B cell (primary cell): ENCODE results near the gene SREK1. TPM values are rescaled to one million over a fixed set of nuclear protein-coding genes. Genes with fewer than 3 reads are reported as not detected.

Source experiments
- ATAC-seq: fragments of 200-7000 bp; cut with Tn5 transposase; one replicate; pipeline ENCODE4 v1.10.0; 2021; ENCODE audit warnings: low read depth, mild to moderate bottlenecking, moderate number of reproducible peaks, moderate library complexity
- CTCF ChIA-PET: fragments of 350-600 bp; sonication (Branson Sonifier 250); formaldehyde crosslinking; loops from one replicate; lab custom pipeline; 2021; ENCODE audit warnings: antibody characterized with exemption, inconsistent platforms; lab: Charles Lee
- POLR2A ChIA-PET: fragments of 350-600 bp; sonication (Branson Sonifier 250); formaldehyde crosslinking; loops from one replicate; lab custom pipeline; 2021; ENCODE audit warnings: antibody characterized with exemption; lab: Charles Lee
- DNase-seq: peaks from one replicate; pipeline ENCODE4 v3.0.0; 2013
- H2AFZ ChIP-seq: 2 replicates; pipeline ENCODE4 v1.6.1; 2012; ENCODE audit warnings: mild to moderate bottlenecking, low read depth, low read length; ENCODE audit not compliant: insufficient read depth, poor library complexity, severe bottlenecking
- H3K27ac ChIP-seq, 2 donors: 1 replicate in 1 of 2; 2 replicates in 1 of 2; pipeline ENCODE4 v1.5.1; 2012 to 2013; ENCODE audit warnings: low read length in 2 of 2, mild to moderate bottlenecking in 2 of 2, moderate library complexity in 1 of 2
- H3K27me3 ChIP-seq, 4 experiments: fragments of 200-600 bp in 1 of 4; sonication (generic) in 1 of 4; replicated peaks in 1 of 4; 1 replicate in 2 of 4; 2 replicates in 2 of 4; pipeline versions ENCODE4 v1.6.1 to v1.7.0; 2013 to 2016; ENCODE audit warnings: low read length in 3 of 4, mild to moderate bottlenecking in 2 of 4, mixed read lengths in 1 of 4, moderate library complexity in 1 of 4; ENCODE audit not compliant: insufficient read depth in 4 of 4, control insufficient read depth in 3 of 4; ENCODE audit errors: control extremely low read depth in 1 of 4
- H3K36me3 ChIP-seq, 2 experiments: replicated peaks in 1 of 2; 1 replicate in 1 of 2; 2 replicates in 1 of 2; pipeline versions ENCODE4 v1.6.1 to v1.7.1; 2013; ENCODE audit warnings: low read length in 1 of 2; ENCODE audit not compliant: insufficient read depth in 2 of 2, control insufficient read depth in 1 of 2; ENCODE audit errors: control extremely low read depth in 1 of 2, extremely low read depth in 1 of 2
- H3K4me1 ChIP-seq, 2 donors: fragments of 200-600 bp in 1 of 2; sonication (generic) in 1 of 2; 1 replicate in 1 of 2; 2 replicates in 1 of 2; pipeline versions ENCODE4 v1.5.1 to v1.6.1; 2013 to 2017; ENCODE audit warnings: low read length in 2 of 2; ENCODE audit not compliant: control insufficient read depth in 2 of 2, insufficient read depth in 2 of 2
- H3K4me2 ChIP-seq: replicated peaks from 2 replicates; pipeline ENCODE3; 2012; ENCODE audit warnings: mild to moderate bottlenecking, low read depth, low read length; ENCODE audit not compliant: poor library complexity, severe bottlenecking
- H3K4me3 ChIP-seq, 5 experiments: fragments of 200-600 bp in 1 of 5; sonication (generic) in 1 of 5; 1 replicate in 3 of 5; 2 replicates in 2 of 5; pipeline versions ENCODE4 v1.5.1 to v1.7.0; 2011 to 2016; ENCODE audit warnings: low read length in 4 of 5, mild to moderate bottlenecking in 4 of 5, low read depth in 2 of 5, control low read depth in 1 of 5, moderate library complexity in 1 of 5; ENCODE audit not compliant: insufficient read depth in 1 of 5; ENCODE audit errors: control extremely low read depth in 1 of 5, extremely low read depth in 1 of 5
- H3K79me2 ChIP-seq: fragments of 200-600 bp; sonication (generic); one replicate; pipeline ENCODE4 v1.6.0; 2016; ENCODE audit warnings: low read length; ENCODE audit not compliant: control insufficient read depth, insufficient read depth
- H3K9ac ChIP-seq: fragments of 200-600 bp; sonication (generic); 2 replicates; pipeline ENCODE4 v1.6.1; 2017; ENCODE audit warnings: mild to moderate bottlenecking, low read length, moderate library complexity
- H3K9me3 ChIP-seq, 3 donors: one replicate each; pipeline versions ENCODE4 v1.6.1 to v1.7.1; 2013; ENCODE audit warnings: low read length in 2 of 3; ENCODE audit not compliant: control insufficient read depth in 2 of 3, insufficient read depth in 1 of 3; ENCODE audit errors: control extremely low read depth in 1 of 3
- H4K20me1 ChIP-seq: 2 replicates; pipeline ENCODE4 v1.6.0; 2012; ENCODE audit warnings: mild to moderate bottlenecking, low read length; ENCODE audit not compliant: insufficient read depth, control insufficient read depth, poor library complexity, severe bottlenecking
- H3K27ac Mint-ChIP-seq: one replicate; pipeline ENCODE4 v1.8.0; 2021; ENCODE audit warnings: mixed read lengths
- H3K27me3 Mint-ChIP-seq: one replicate; pipeline ENCODE4 v1.8.0; 2021; ENCODE audit warnings: mixed read lengths
- H3K4me1 Mint-ChIP-seq: one replicate; pipeline ENCODE4 v1.8.0; 2021; ENCODE audit warnings: mixed read lengths
- H3K4me3 Mint-ChIP-seq: one replicate; pipeline ENCODE4 v1.8.0; 2021; ENCODE audit warnings: mixed read lengths
- H3K9me3 Mint-ChIP-seq: one replicate; pipeline ENCODE4 v1.8.0; 2022; ENCODE audit warnings: mixed read lengths; ENCODE audit not compliant: insufficient read depth
- CTCF ChIP-seq: fragments of 200-600 bp; IDR thresholded peaks from one replicate; pipeline ENCODE4 v1.8.0; 2022; ENCODE audit warnings: antibody characterized with exemption, mild to moderate bottlenecking
- EZH2 ChIP-seq: IDR thresholded peaks from 2 replicates; pipeline ENCODE4 v1.6.1; 2012; ENCODE audit warnings: borderline replicate concordance, low read depth, mild to moderate bottlenecking, moderate library complexity, low read length; ENCODE audit not compliant: insufficient read depth, poor library complexity, severe bottlenecking
- WGBS: methylation state at CpG from one replicate; pipeline ENCODE4 v1.1.5; 2013; ENCODE audit warnings: missing lambda C conversion rate; ENCODE audit not compliant: insufficient coverage; 5-methylcytosine and 5-hydroxymethylcytosine counted together
- intact Hi-C: fragments of 100-400 bp; cut with micrococcal nuclease; formaldehyde crosslinking; loops from one replicate; pipeline ENCODE4 v1.10.0; 2022
- polyA plus RNA-seq: library from polyadenylated mRNA; depleted of rRNA; stranded (reverse); fragments of >200 nt; gene quantifications from 2 replicates; pipeline ENCODE4 v1.2.3, GENCODE V29; 2012
- total RNA-seq, 2 donors: library from RNA; stranded (reverse); fragments of 120-200 nt in 1 of 2; gene quantifications; 1 replicate in 1 of 2; 2 replicates in 1 of 2; pipeline versions ENCODE4 v1.2.3 to v1.2.4, GENCODE V29; 2013 to 2022

Gene SREK1
- total and polyA plus RNA-seq, 2 donors (not counting 1 experiment from before 2014, with no cell fraction given), result 24.1 to 117 TPM

GRCh38 chr5:66151491-66151890 is 7.4 kb downstream of the SREK1 start:
- Histone ChIP-seq H3K27ac (no peak overlapping the region), H3K4me2 (no peak overlapping the region), H4K20me1 (peaks cover 25% of the 10 kb centered on the region), H3K79me2 (peaks cover 80% of the 10 kb centered on the region), H3K27me3 (no peaks in the 10 kb centered on the region), H3K4me3 (no peak overlapping the region), H2AFZ (no peak overlapping the region), H3K4me1 (peaks cover 0 to 4% of the 10 kb centered on the region in 2 donors), H3K9me3 (no peaks in the 10 kb centered on the region), H3K9ac (no peak overlapping the region), H3K36me3 (peaks cover 0 to 9% of the 10 kb centered on the region in 2 experiments)
- TF ChIP-seq EZH2, result no peak
- no peak for TF ChIP-seq CTCF
- WGBS, result no CpG with 5 or more reads among the region's 1 CpG
- DNase-seq, result no peak
- H3K27ac Mint-ChIP-seq, result no peak overlapping the region
- no peaks in the 10 kb centered on the region for H3K27me3 Mint-ChIP-seq
- H3K4me3 Mint-ChIP-seq, result no peak overlapping the region
- CTCF ChIA-PET, result no interaction called here
- H3K9me3 Mint-ChIP-seq, result no peaks in the 10 kb centered on the region
- peaks cover 30% of the 10 kb centered on the region for H3K4me1 Mint-ChIP-seq
- ATAC-seq, result no peak
- POLR2A ChIA-PET, result no interaction called here
- intact Hi-C loops, result no loop called here

- ChIA-PET CTCF (interaction anchor here (0.9 kb wide), 1 partner anchor 397 kb away, joined by 3 read pairs; no protein-coding TSS in a partner anchor), POLR2A (interaction anchor here (0.9 kb wide), 1 partner anchor 12 kb away, joined by 3 read pairs; no protein-coding TSS in a partner anchor)
These were observed 12.9 kb downstream of the SREK1 start for GRCh38 chr5:66157046-66157445.

More at GRCh38 chr5:66157046-66157445, 12.9 kb downstream of the SREK1 start:
- Histone ChIP-seq H3K9me3 (no peaks in the 10 kb centered on the region), H3K4me3 (no peak overlapping the region), H3K36me3 (peaks cover 18 to 34% of the 10 kb centered on the region in 2 experiments), H3K4me1 (no peaks in the 10 kb centered on the region), H3K27me3 (no peaks in the 10 kb centered on the region), H2AFZ (no peak overlapping the region), H3K27ac (no peak overlapping the region), H3K79me2 (peaks cover 31% of the 10 kb centered on the region), H4K20me1 (peaks cover 9% of the 10 kb centered on the region), H3K9ac (no peak overlapping the region), H3K4me2 (no peak overlapping the region)
- TF ChIP-seq CTCF (no peak), EZH2 (no peak)
- no peak for ATAC-seq
- no CpG with 5 or more reads among the region's 1 CpG for WGBS
- Mint-ChIP-seq H3K4me1 (peaks cover 2% of the 10 kb centered on the region), H3K9me3 (no peaks in the 10 kb centered on the region), H3K27ac (no peak overlapping the region), H3K4me3 (no peak overlapping the region), H3K27me3 (no peaks in the 10 kb centered on the region)
- intact Hi-C loops, result no loop called here
- DNase-seq, result no peak
